ENCODE results near the gene FAM200B.

FAM200B gene

DNA sequence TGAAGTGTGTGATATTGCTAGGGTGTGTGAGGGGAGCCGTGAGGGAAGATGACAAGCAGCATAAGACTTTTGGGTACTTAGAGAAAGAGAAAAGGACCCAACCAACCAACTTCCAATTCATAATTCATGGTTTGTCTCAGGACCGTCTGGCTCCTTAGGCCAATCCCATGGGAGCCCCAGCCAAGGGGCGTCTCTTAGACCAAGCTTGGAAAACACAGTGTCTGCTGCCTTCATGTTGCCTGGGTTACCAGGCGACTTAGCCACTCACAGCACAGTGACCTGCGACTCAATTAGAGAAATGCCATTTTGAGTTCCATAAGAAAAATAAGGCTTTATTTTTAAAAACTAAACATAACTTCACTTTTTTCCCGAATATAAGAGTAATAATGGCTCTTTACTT lies 53.9 kb downstream of the FAM200B start:
- no peak overlapping the region for H3K4me3 ChIP-seq (ENCODE audit: low read depth, low read length)

GRCh38 chr4:15736514-15737050 lies 55.0 kb downstream of the FAM200B start:
- H3K4me3 ChIP-seq (ENCODE audit: low read depth, low read length), result no peak overlapping the region

- H3K4me3 ChIP-seq (ENCODE audit: low read depth, low read length), result no peak overlapping the region
Measured at GRCh38 chr4:15737255-15737654, 55.6 kb downstream of the FAM200B start.

- no peak overlapping the region for H3K4me3 ChIP-seq (ENCODE audit: low read depth, low read length)
Measured at GRCh38 chr4:15738877-15739276, 57.2 kb downstream of the FAM200B start.
